Mucosa of descending colon (tissue), 3 donors: ENCODE data around the gene SCGB3A2. TPM values are rescaled to one million over a fixed set of nuclear protein-coding genes. Genes with fewer than 3 reads are reported as not detected.

Source experiments
- ATAC-seq: fragments of 200-7000 bp; cut with Tn5 transposase; one replicate; pipeline ENCODE4 v1.9.1; 2020; ENCODE audit warnings: mild to moderate bottlenecking, moderate library complexity
- DNase-seq, 3 donors: peaks; one replicate each; pipeline ENCODE4 v3.0.0-alpha.2; 2020
- H3K36me3 ChIP-seq: fragments of 200-600 bp; one replicate; pipeline ENCODE4 v1.8.0; 2021; ENCODE audit warnings: low read depth, mild to moderate bottlenecking
- H3K4me1 ChIP-seq: fragments of 200-600 bp; one replicate; pipeline ENCODE4 v1.8.0; 2021; ENCODE audit warnings: low read depth, mild to moderate bottlenecking
- H3K4me3 ChIP-seq: fragments of 200-600 bp; one replicate; pipeline ENCODE4 v1.8.0; 2021; ENCODE audit warnings: mild to moderate bottlenecking
- H3K9me3 ChIP-seq: fragments of 200-600 bp; one replicate; pipeline ENCODE4 v1.8.0; 2021; ENCODE audit warnings: mild to moderate bottlenecking
- intact Hi-C, 2 donors: fragments of 100-400 bp; cut with DNase I in 1 of 2; cut with micrococcal nuclease in 1 of 2; formaldehyde crosslinking; loops; one replicate each; pipeline versions ENCODE4 v1.11.0 to v1.11.1; 2022; cut with DNase I, micrococcal nuclease
- total RNA-seq, 3 donors: library from RNA; stranded (reverse); fragmentation: NEBNext Ultra II Directional in 2 of 3; extraction: Animal tissue kit (Norgen Biotek cat#: 25700) in 2 of 3; gene quantifications; one replicate each; pipeline versions ENCODE4 v1.2.1 to v1.2.4, GENCODE V29; 2021 to 2023
- TF ChIP-seq, protein P1 (sequence below): fragments of 200-600 bp; IDR thresholded peaks from one replicate; pipeline ENCODE4 v1.8.0; 2022; ENCODE audit warnings: antibody characterized with exemption, mild to moderate bottlenecking
- donor health status: DM: no; HTN: no; CAD: no; lungs with moderate emphysema.
- donor health status: DM: no; HTN: no; CAD: no.
- donor health status: DM: no; HTN: yes; CAD: no.

The SCGB3A2 gene
- total RNA-seq, 3 donors from 2014 or later = not detected

DNA sequence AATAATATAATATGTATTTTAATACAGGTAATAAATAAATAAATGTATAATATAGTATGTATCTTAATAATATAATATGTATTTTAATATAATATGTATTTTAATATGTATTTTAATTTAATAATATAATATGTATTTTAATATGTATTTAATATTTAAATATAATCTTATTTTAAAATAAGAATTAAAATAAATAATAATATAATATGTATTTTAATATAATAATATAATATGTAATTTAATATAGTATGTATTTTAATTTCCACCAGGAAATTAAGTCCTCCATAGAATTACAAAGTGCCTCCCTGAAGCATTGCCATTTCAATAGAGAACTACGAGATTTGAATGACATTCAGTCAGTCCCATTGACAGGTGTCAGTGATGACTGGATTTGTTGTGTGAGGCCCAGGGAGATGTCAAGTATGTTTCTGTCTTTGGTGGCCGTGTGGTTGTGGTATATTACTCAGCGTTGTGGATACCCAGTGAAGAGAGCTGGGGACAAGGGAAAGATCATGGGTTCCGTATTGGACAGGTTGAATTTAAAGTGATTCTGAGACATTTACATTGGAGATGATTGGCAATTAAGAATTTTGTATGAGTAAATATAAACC, 42.0 kb downstream of the SCGB3A2 start:
- TF ChIP-seq, protein P1, sequence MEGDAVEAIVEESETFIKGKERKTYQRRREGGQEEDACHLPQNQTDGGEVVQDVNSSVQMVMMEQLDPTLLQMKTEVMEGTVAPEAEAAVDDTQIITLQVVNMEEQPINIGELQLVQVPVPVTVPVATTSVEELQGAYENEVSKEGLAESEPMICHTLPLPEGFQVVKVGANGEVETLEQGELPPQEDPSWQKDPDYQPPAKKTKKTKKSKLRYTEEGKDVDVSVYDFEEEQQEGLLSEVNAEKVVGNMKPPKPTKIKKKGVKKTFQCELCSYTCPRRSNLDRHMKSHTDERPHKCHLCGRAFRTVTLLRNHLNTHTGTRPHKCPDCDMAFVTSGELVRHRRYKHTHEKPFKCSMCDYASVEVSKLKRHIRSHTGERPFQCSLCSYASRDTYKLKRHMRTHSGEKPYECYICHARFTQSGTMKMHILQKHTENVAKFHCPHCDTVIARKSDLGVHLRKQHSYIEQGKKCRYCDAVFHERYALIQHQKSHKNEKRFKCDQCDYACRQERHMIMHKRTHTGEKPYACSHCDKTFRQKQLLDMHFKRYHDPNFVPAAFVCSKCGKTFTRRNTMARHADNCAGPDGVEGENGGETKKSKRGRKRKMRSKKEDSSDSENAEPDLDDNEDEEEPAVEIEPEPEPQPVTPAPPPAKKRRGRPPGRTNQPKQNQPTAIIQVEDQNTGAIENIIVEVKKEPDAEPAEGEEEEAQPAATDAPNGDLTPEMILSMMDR = no peak
- no peaks in the 10 kb centered on the region for H3K9me3 ChIP-seq
- DNase-seq (no peak), ATAC-seq (no peak)
- H3K4me1 ChIP-seq = no peaks in the 10 kb centered on the region
- intact Hi-C loops = no loop called here
- H3K36me3 ChIP-seq = no peaks in the 10 kb centered on the region
- no peak overlapping the region for H3K4me3 ChIP-seq

DNA sequence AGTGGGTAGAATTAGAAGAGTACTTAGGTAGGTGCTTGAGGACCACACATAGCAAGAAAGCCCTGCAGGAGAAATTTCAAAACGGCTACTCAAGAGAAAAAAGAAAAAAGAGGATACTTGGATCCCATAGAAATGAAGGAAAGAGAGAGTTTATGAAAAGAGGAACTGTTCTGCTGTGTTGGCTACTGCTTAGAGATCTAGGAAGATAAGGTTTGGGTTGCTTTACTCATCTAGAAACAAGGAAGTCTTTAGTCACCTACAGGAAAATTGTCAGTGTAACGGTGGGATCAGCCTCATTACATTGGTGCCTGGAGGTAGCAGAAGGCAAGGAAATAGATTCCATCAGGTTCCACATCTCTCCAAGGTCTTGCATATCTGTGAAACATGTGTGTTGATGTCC, 42.6 kb downstream of the SCGB3A2 start:
- intact Hi-C loops = no loop called here
- ATAC-seq = no peak
- DNase-seq = no peak
- Histone ChIP-seq H3K4me1 (no peaks in the 10 kb centered on the region), H3K9me3 (no peaks in the 10 kb centered on the region), H3K4me3 (no peak overlapping the region), H3K36me3 (no peaks in the 10 kb centered on the region)
- TF ChIP-seq, protein P1 = no peak

DNA sequence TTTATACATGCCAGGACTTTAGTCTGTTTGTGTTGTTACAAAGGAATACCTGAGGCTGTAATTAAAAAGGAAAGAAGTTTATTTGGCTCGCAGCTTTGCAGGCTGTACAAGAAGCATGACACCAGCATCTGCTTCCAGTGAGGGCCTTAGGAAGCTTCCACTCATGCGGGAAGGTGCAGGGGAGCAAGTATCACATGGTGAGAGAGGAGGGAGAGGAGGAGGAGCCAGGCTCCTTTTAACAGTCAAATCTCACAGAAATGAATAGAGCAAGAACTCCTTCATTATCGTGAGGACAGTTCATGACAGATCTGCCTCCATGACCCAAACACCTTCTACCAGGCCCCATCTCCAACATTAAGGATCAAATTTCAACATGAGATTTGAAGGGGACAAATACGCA, 46.5 kb downstream of the SCGB3A2 start:
- Histone ChIP-seq H3K36me3 (no peaks in the 10 kb centered on the region), H3K9me3 (no peaks in the 10 kb centered on the region), H3K4me3 (no peak overlapping the region), H3K4me1 (no peaks in the 10 kb centered on the region)
- ATAC-seq = no peak
- intact Hi-C loops = no loop called here
- no peak for DNase-seq
- TF ChIP-seq, protein P1 = no peak

DNA sequence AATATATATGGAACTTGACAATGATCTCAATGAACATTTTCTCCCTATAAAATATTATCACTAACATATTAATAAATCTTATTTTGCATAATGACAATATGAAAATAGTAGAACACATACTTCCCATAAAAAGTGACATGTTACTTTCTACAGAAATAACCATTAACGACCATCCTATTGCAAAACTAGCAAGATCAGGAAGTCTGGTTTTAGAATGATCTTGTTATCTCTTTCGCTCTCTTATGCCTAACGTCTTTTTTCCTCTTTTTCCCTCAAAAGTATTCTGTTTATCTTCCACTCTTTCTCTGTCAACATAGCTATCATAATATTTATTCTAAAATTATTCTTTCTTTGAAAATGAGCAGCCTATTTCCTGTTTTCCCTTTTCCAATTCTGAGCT, 49.4 kb downstream of the SCGB3A2 start:
- no peaks in the 10 kb centered on the region for H3K9me3 ChIP-seq
- no peak overlapping the region for H3K4me3 ChIP-seq
- TF ChIP-seq, protein P1 = no peak
- no peaks in the 10 kb centered on the region for H3K36me3 ChIP-seq
- DNase-seq (no peak), ATAC-seq (no peak)
- intact Hi-C loops = no loop called here
- no peaks in the 10 kb centered on the region for H3K4me1 ChIP-seq

DNA sequence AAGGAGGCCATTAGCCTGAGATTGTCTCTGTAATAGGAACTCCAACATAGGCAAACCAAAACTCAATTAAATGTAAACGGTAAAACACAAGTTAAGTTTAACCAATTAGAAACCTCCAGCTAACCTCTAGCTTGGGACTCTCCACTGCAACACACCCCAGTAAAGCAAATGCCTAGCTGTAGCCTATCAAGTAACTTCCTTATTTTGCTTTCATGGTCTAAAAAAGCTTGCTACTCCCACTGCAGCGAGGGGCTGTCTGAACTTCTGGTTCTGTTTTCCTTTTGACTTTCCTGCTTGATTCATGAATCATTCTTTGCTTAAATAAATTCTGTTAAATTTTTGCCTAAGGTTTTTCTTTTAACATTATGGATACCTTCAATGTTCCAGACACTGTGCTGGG, 52.3 kb downstream of the SCGB3A2 start:
- H3K4me3 ChIP-seq = no peak overlapping the region
- no peaks in the 10 kb centered on the region for H3K36me3 ChIP-seq
- no peaks in the 10 kb centered on the region for H3K9me3 ChIP-seq
- TF ChIP-seq, protein P1 = no peak
- DNase-seq (no peak), ATAC-seq (no peak)
- H3K4me1 ChIP-seq = no peaks in the 10 kb centered on the region
- intact Hi-C loops = no loop called here

Other genes starting within 250 kb of the SCGB3A2 start
- gene JAKMIP2, start 96.0 kb upstream of the SCGB3A2 start, total RNA-seq = 1 to 10 TPM in 2 of 3 donors, under 1 TPM in 1; 0.90 to 9.0 (median 2.0) TPM
- gene SPINK1, start 47.0 kb upstream of the SCGB3A2 start, total RNA-seq = 1,000 to 10,000 TPM in 1 of 3 donors, 100 to 1,000 TPM in 2; 254 to 1,081 (median 273) TPM
- gene C5orf46, start 27.8 kb downstream of the SCGB3A2 start, total RNA-seq = not detected
- gene SPINK5, start 185.3 kb downstream of the SCGB3A2 start, total RNA-seq = 10 to 100 TPM in 1 of 3 donors, 1 to 10 TPM in 2; 2.8 to 11.0 (median 6.2) TPM